ENCODE data around the gene ADGRG1.

Gene ADGRG1

DNA sequence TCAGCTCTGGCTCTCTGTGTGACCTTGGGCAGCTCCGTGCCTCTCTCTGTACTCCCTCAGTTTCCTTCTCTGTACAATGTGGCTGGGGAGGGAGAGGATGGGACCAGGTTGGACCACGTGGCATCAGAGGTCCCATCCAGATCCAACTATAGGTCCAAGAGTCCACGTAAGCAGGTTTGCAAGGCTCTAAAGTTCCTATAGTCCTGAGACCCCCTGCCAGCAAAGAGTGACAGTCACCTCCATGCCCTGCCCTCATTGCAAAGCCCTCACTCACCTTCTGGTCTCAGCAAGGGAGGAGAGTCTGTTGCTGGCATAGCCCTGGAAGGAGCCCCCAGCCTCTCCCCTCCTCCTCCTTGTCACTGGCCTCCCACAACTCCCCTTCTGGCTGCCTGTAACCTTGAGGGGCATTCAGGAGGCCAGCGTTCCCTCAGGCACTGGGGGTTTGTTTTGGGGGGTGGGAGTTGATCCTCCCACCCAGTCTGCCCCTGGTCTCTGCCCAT is 60.1 kb downstream of the ADGRG1 start:
- Histone ChIP-seq H3K27me3 (ENCODE audit: insufficient read depth, low read length, poor library complexity) (no peaks in the 10 kb centered on the region), H2AFZ (ENCODE audit: low read depth, low read length) (no peak overlapping the region; the same call in 1 of the 2 replicates), H3K9me3 (ENCODE audit: insufficient read depth, low read length, severe bottlenecking) (no peaks in the 10 kb centered on the region), H3K36me3 (ENCODE audit: insufficient read depth, low read length) (no peaks in the 10 kb centered on the region), H3K4me2 (ENCODE audit: insufficient read depth, low read length) (peak overlapping the region; percentile 62; the same call in 1 of the 2 replicates), H3K4me1 (ENCODE audit: insufficient read depth, low read length) (peaks cover 22% of the 10 kb centered on the region), H3K79me2 (ENCODE audit: insufficient read depth, low read length) (no peaks in the 10 kb centered on the region), H4K20me1 (ENCODE audit: insufficient read depth, low read length) (no peaks in the 10 kb centered on the region), H3K9ac (ENCODE audit: low read depth, low read length) (peak overlapping the region; percentile 48), H3K4me3 (ENCODE audit: low read depth in 1 of 2, low read length in 2 of 2) (no peak overlapping the region), H3K27ac (ENCODE audit: low read length) (peak overlapping the region; percentile 85)
- no peak for TF ChIP-seq CTCF (IDR thresholded peaks at IDR 0.05; ENCODE audit: borderline replicate concordance, extremely low read depth, low read length, poor library complexity, severe bottlenecking)
- TF ChIP-seq EZH2 (IDR thresholded peaks at IDR 0.05; ENCODE audit: borderline replicate concordance, low read depth, low read length, severe bottlenecking) = no peak
- ATAC-seq (ENCODE audit: insufficient read depth, low read depth) (no peak), DNase-seq (no peak)

- H3K4me2 ChIP-seq (ENCODE audit: insufficient read depth, low read length) = peak overlapping the region; percentile 62
- peak overlapping the region in 1 of 2 experiments; percentile 44; a peak in 2 of 4 replicates for H3K4me3 ChIP-seq (ENCODE audit: low read depth in 1 of 2, low read length in 2 of 2)
These were observed 60.7 kb downstream of the ADGRG1 start for GRCh38 chr16:57688987-57689761.

DNA sequence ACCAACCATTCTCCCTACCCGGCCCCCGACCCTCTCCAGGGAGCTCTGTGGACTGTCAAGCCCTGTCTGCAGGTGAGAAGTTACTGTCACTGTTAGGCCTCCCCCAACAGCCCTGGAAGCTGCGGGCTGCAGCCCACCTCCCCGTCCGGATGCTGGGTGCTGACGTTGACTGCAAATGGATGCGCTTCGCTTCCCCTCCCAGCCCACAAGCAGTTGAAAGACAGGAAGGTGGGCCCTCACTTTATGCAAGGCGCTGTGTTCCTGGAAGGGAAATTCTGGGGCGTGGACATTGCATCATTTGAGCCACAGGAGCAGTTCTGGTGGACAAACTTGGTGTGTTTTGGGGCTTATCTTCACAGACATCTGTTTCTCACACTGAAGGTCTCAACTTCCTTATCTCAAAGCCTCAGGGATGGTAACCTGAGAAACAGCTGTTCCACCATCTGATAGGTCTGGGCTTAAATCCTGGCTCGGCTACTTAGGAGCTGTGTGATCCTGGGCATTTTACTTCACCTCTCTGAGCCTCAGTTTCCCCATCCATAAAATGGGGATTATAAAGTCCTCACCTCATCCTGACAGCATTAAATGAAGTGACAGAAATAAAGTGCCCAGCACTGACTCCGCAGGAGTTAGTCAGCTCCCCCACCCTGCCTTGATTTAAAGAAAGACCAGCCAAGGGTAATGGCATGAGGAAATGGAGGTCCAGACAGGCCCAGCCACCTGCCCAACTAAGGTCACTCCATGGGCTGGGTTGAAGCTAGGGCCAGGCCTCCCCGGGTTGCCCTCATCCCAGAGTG is 61.5 kb downstream of the ADGRG1 start:
- Histone ChIP-seq H3K27me3 (ENCODE audit: insufficient read depth, low read length, poor library complexity) (no peaks in the 10 kb centered on the region), H3K9me3 (ENCODE audit: insufficient read depth, low read length, severe bottlenecking) (no peaks in the 10 kb centered on the region), H3K4me1 (ENCODE audit: insufficient read depth, low read length) (peaks cover 28% of the 10 kb centered on the region), H3K79me2 (ENCODE audit: insufficient read depth, low read length) (no peaks in the 10 kb centered on the region), H3K9ac (ENCODE audit: low read depth, low read length) (peak overlapping the region; percentile 48), H3K27ac (ENCODE audit: low read length) (peak overlapping the region; percentile 85), H3K36me3 (ENCODE audit: insufficient read depth, low read length) (no peaks in the 10 kb centered on the region), H3K4me2 (ENCODE audit: insufficient read depth, low read length) (peak overlapping the region; percentile 62), H3K4me3 (ENCODE audit: low read depth in 1 of 2, low read length in 2 of 2) (peak overlapping the region in 1 of 2 experiments; percentile 44; a peak in 2 of 4 replicates), H4K20me1 (ENCODE audit: insufficient read depth, low read length) (no peaks in the 10 kb centered on the region), H2AFZ (ENCODE audit: low read depth, low read length) (peak overlapping the region; percentile 85)
- peak; percentile 92 for DNase-seq
- peak; percentile 91 for ATAC-seq (ENCODE audit: insufficient read depth, low read depth)
- no peak for TF ChIP-seq EZH2 (IDR thresholded peaks at IDR 0.05; ENCODE audit: borderline replicate concordance, low read depth, low read length, severe bottlenecking)
- TF ChIP-seq CTCF (IDR thresholded peaks at IDR 0.05; ENCODE audit: borderline replicate concordance, extremely low read depth, low read length, poor library complexity, severe bottlenecking) = no peak

More at GRCh38 chr16:57688987-57689761, 60.7 kb downstream of the ADGRG1 start:
- TF ChIP-seq EZH2 (IDR thresholded peaks at IDR 0.05; ENCODE audit: borderline replicate concordance, low read depth, low read length, severe bottlenecking) (no peak), CTCF (IDR thresholded peaks at IDR 0.05; ENCODE audit: borderline replicate concordance, extremely low read depth, low read length, poor library complexity, severe bottlenecking) (no peak)
- Histone ChIP-seq H3K9me3 (ENCODE audit: insufficient read depth, low read length, severe bottlenecking) (no peaks in the 10 kb centered on the region), H3K36me3 (ENCODE audit: insufficient read depth, low read length) (no peaks in the 10 kb centered on the region), H4K20me1 (ENCODE audit: insufficient read depth, low read length) (no peaks in the 10 kb centered on the region), H3K9ac (ENCODE audit: low read depth, low read length) (peak overlapping the region; percentile 48), H3K4me1 (ENCODE audit: insufficient read depth, low read length) (peaks cover 22% of the 10 kb centered on the region), H3K27me3 (ENCODE audit: insufficient read depth, low read length, poor library complexity) (no peaks in the 10 kb centered on the region), H3K79me2 (ENCODE audit: insufficient read depth, low read length) (no peaks in the 10 kb centered on the region), H3K27ac (ENCODE audit: low read length) (peak overlapping the region; percentile 85), H2AFZ (ENCODE audit: low read depth, low read length) (peak overlapping the region; percentile 85)
- no peak; the same call in 1 of the 3 replicates for ATAC-seq (ENCODE audit: insufficient read depth, low read depth)
- no peak for DNase-seq

Measured in DND-41 (cell line).